AG04449 (cell line): ENCODE data around the gene ENDOG.

Experiments used
- CTCF ChIA-PET: fragments of 350-600 bp; formaldehyde crosslinking; extraction: SDS; loops from one replicate; lab custom pipeline; 2021; ENCODE audit warnings: antibody characterized with exemption; lab: Yijun Ruan, JAX
- POLR2A ChIA-PET: fragments of 400-600, 350-600 bp; formaldehyde crosslinking; extraction: SDS; loops from one replicate; lab custom pipeline; 2020; ENCODE audit warnings: antibody characterized with exemption, inconsistent platforms; lab: Yijun Ruan, JAX
- DNase-seq: peaks from one replicate; pipeline ENCODE4 v3.0.0-alpha.2; 2010; ENCODE audit warnings: low read depth, low spot score
- H3K4me3 ChIP-seq: 2 replicates; pipeline ENCODE4 v1.5.1; 2011; ENCODE audit warnings: low read depth, mild to moderate bottlenecking, control low read depth, low read length
- CTCF ChIP-seq: IDR thresholded peaks from one replicate; pipeline ENCODE4 v1.5.1; 2011; ENCODE audit warnings: mild to moderate bottlenecking, moderate library complexity, low read length, control low read depth, inconsistent platforms; ENCODE audit not compliant: insufficient read depth; ENCODE audit errors: missing control alignments

The ENDOG gene

GRCh38 chr9:128828719-128829452 is 10.6 kb downstream of the ENDOG start:
- TF ChIP-seq CTCF, result no peak
- POLR2A ChIA-PET, result interaction anchor here (1.6 kb wide), 1 partner anchor 11 kb away, joined by 13 read pairs; the partner anchor contains the start of gene ENDOG
- DNase-seq, result no peak
- CTCF ChIA-PET, result interaction anchor here (0.5 to 4.9 kb wide), 2 partner anchors 10 to 12 kb away, joined by 3 to 67 read pairs; partner anchors contain the start of gene ENDOG
- peak overlapping the region; percentile 89 for H3K4me3 ChIP-seq

GRCh38 chr9:128829477-128830251 is 11.4 kb downstream of the ENDOG start, which contains the start of gene SPOUT1:
TSS of gene SPOUT1 (minus strand) at chr9:128829794. CDS start at chr9:128829780, 14 bp downstream.
- no peak for TF ChIP-seq CTCF
- POLR2A ChIA-PET, result interaction anchor here (0.5 to 1.6 kb wide), 3 partner anchors 10 to 207 kb away, joined by 3 to 13 read pairs (median 3); partner anchors contain the start of genes ENDOG and MIGA2
- CTCF ChIA-PET, result interaction anchor here (0.8 to 4.9 kb wide), 4 partner anchors 9 to 99 kb away, joined by 3 to 67 read pairs (median 5); partner anchors contain the start of gene ENDOG
- DNase-seq, result peak; percentile 26
- H3K4me3 ChIP-seq, result peak within 1 kb of the TSS; percentile 89

GRCh38 chr9:128833696-128834095 is 15.4 kb downstream of the ENDOG start:
- ChIA-PET POLR2A (no interaction called here), CTCF (interaction anchor here (3.5 kb wide), 1 partner anchor 16 kb away, joined by 14 read pairs; the partner anchor contains the start of gene ENDOG)
- H3K4me3 ChIP-seq, result no peak overlapping the region
- no peak for DNase-seq
- no peak for TF ChIP-seq CTCF

GRCh38 chr9:128835246-128836210 is 17.2 kb downstream of the ENDOG start:
- ChIA-PET CTCF (no interaction called here), POLR2A (no interaction called here)
- no peak for DNase-seq
- H3K4me3 ChIP-seq, result no peak overlapping the region
- no peak for TF ChIP-seq CTCF

GRCh38 chr9:128836509-128837145 is 18.3 kb downstream of the ENDOG start:
- POLR2A ChIA-PET, result no interaction called here
- CTCF ChIA-PET, result interaction anchor here (1.2 to 3.6 kb wide), 2 partner anchors 18 to 91 kb away, joined by 3 to 13 read pairs; partner anchors contain the start of gene ENDOG
- no peak for DNase-seq

More at GRCh38 chr9:128836509-128837145, 18.3 kb downstream of the ENDOG start:
- no peak for TF ChIP-seq CTCF
- no peak overlapping the region for H3K4me3 ChIP-seq
